Keratinocyte (primary cell): ENCODE data around the gene LHFPL2. TPM values are rescaled to one million over a fixed set of nuclear protein-coding genes. Genes with fewer than 3 reads are reported as not detected.

Experiments
- DNase-seq: peaks from one replicate; pipeline ENCODE4 v3.0.0-alpha.2; 2011; ENCODE audit warnings: low read depth, missing footprints, low spot score
- FAIRE-seq: peaks from 2 replicates; lab custom pipeline; 2011; peaks lifted over from hg19 to GRCh38; lab: Jason Lieb, UNC
- H2AFZ ChIP-seq: 2 replicates; pipeline ENCODE4 v1.6.0; 2012; ENCODE audit warnings: low read length, control low read depth, inconsistent platforms; ENCODE audit not compliant: control insufficient read depth
- H3K27ac ChIP-seq: 2 replicates; pipeline ENCODE4 v1.5.1; 2011; ENCODE audit warnings: low read length; ENCODE audit not compliant: control insufficient read depth, insufficient read depth
- H3K27me3 ChIP-seq: 3 replicates; pipeline ENCODE4 v1.6.0; 2011; ENCODE audit warnings: low read length; ENCODE audit not compliant: control insufficient read depth, insufficient read depth; ENCODE audit errors: extremely low read depth
- H3K36me3 ChIP-seq, 2 experiments: 2 replicates in 1 of 2; 3 replicates in 1 of 2; pipeline ENCODE4 v1.5.1; 2011; ENCODE audit warnings: low read length in 2 of 2, mild to moderate bottlenecking in 1 of 2; ENCODE audit not compliant: control insufficient read depth in 2 of 2, insufficient read depth in 2 of 2; ENCODE audit errors: extremely low read depth in 1 of 2
- H3K4me1 ChIP-seq: 3 replicates; pipeline ENCODE4 v1.5.1; 2011; ENCODE audit warnings: low read length; ENCODE audit not compliant: control insufficient read depth, insufficient read depth; ENCODE audit errors: extremely low read depth
- H3K4me2 ChIP-seq: 3 replicates; pipeline ENCODE4 v1.6.0; 2011; ENCODE audit warnings: low read depth, low read length; ENCODE audit not compliant: control insufficient read depth, insufficient read depth; ENCODE audit errors: extremely low read depth
- H3K4me3 ChIP-seq, 3 experiments: fragments of 200-600 bp in 1 of 3; sonication (generic) in 1 of 3; 2 replicates in 2 of 3; 3 replicates in 1 of 3; pipeline ENCODE4 v1.5.1; 2011 to 2016; ENCODE audit warnings: low read length in 3 of 3, mild to moderate bottlenecking in 3 of 3, control low read depth in 2 of 3, inconsistent platforms in 1 of 3, low read depth in 1 of 3, mixed read lengths in 1 of 3, mixed run types in 1 of 3, moderate library complexity in 1 of 3; ENCODE audit not compliant: control insufficient read depth in 2 of 3, insufficient read depth in 2 of 3; ENCODE audit errors: extremely low read depth in 1 of 3
- H3K79me2 ChIP-seq: 2 replicates; pipeline ENCODE4 v1.6.0; 2012; ENCODE audit warnings: low read length; ENCODE audit not compliant: control insufficient read depth, insufficient read depth
- H3K9ac ChIP-seq: 3 replicates; pipeline ENCODE4 v1.6.0; 2011; ENCODE audit warnings: low read length; ENCODE audit not compliant: control insufficient read depth, insufficient read depth; ENCODE audit errors: extremely low read depth
- H3K9me1 ChIP-seq: 3 replicates; pipeline ENCODE4 v1.6.0; 2011; ENCODE audit warnings: low read length; ENCODE audit not compliant: control insufficient read depth, insufficient read depth; ENCODE audit errors: extremely low read depth
- H3K9me3 ChIP-seq: 2 replicates; pipeline ENCODE4 v1.5.1; 2012; ENCODE audit warnings: low read depth, low read length; ENCODE audit not compliant: control insufficient read depth
- H4K20me1 ChIP-seq: 3 replicates; pipeline ENCODE4 v1.6.0; 2011; ENCODE audit warnings: low read length; ENCODE audit not compliant: control insufficient read depth, insufficient read depth; ENCODE audit errors: extremely low read depth
- EZH2 ChIP-seq: IDR thresholded peaks from one replicate; pipeline ENCODE4 v1.6.1; 2012; ENCODE audit warnings: inconsistent platforms, mild to moderate bottlenecking, low read length, moderate library complexity
- dilution Hi-C: fragments of 300-500 bp; cut with MboI; formaldehyde crosslinking; loops from one replicate; pipeline ENCODE4 v1.7.0; 2020; ENCODE audit warnings: low sequenced_read_pairs; ENCODE audit not compliant: extremely low pct_ligation_motif_present
- polyA plus RNA-seq, 5 experiments: library from polyadenylated mRNA; depleted of rRNA in 3 of 5; stranded (reverse) in 3 of 5; stranded (forward) in 1 of 5; unstranded in 1 of 5; fragments of >200 nt; gene quantifications; 1 replicate in 1 of 5; 2 replicates in 3 of 5; 3 replicates in 1 of 5; pipeline versions ENCODE4 v1.2.1 to v1.2.3, GENCODE V29; 2011 to 2012; ENCODE audit warnings: missing spikeins in 2 of 5, low read depth in 1 of 5, low replicate concordance in 1 of 5
- TF ChIP-seq, protein P1 (sequence below), 3 experiments: IDR thresholded peaks in 1 of 3; conservative IDR thresholded peaks in 1 of 3; optimal IDR thresholded peaks in 1 of 3; 2 replicates in 2 of 3; 3 replicates in 1 of 3; pipeline versions ENCODE3 to v1.5.1; 2011; ENCODE audit warnings: low read length in 3 of 3, mild to moderate bottlenecking in 3 of 3, moderate library complexity in 2 of 3, control low read depth in 1 of 3, inconsistent platforms in 1 of 3; ENCODE audit not compliant: insufficient read depth in 2 of 3; ENCODE audit errors: extremely low read depth in 1 of 3

Gene LHFPL2
- polyA plus RNA-seq, 1 donor (not counting 4 experiments of a cell fraction or from before 2014, with no cell fraction given) = 11.4 TPM

DNA sequence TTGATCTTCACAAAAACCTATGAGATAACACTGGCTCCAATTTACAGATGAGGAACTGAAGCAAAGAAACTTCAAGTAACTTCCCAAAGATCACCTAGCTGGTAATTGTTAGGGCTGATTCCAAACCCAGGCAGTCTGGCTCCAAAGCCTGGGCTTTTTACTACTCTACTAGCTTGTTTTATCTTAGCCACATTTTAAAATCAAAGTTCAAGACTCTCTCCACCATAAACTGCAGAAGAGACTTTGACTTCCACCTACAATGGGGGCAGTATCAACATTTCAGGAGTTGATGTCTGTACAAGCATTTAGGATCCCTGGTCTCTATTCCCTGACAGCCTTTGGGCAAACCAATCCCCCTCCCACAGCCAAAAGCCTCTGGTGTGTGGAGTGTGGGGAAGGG is 33.8 kb downstream of the LHFPL2 start:
- no peak overlapping the region for H2AFZ ChIP-seq
- dilution Hi-C loops = no loop called here
- H3K79me2 ChIP-seq = peaks cover 3% of the 10 kb centered on the region
- H3K9me3 ChIP-seq = no peaks in the 10 kb centered on the region
- no peak overlapping the region for H3K4me3 ChIP-seq
- H3K27ac ChIP-seq = no peak overlapping the region
- H3K4me2 ChIP-seq = no peak overlapping the region
- H4K20me1 ChIP-seq = peaks cover 4% of the 10 kb centered on the region
- no peak overlapping the region for H3K9ac ChIP-seq
- H3K4me1 ChIP-seq = peaks cover 9% of the 10 kb centered on the region
- TF ChIP-seq, protein P1, sequence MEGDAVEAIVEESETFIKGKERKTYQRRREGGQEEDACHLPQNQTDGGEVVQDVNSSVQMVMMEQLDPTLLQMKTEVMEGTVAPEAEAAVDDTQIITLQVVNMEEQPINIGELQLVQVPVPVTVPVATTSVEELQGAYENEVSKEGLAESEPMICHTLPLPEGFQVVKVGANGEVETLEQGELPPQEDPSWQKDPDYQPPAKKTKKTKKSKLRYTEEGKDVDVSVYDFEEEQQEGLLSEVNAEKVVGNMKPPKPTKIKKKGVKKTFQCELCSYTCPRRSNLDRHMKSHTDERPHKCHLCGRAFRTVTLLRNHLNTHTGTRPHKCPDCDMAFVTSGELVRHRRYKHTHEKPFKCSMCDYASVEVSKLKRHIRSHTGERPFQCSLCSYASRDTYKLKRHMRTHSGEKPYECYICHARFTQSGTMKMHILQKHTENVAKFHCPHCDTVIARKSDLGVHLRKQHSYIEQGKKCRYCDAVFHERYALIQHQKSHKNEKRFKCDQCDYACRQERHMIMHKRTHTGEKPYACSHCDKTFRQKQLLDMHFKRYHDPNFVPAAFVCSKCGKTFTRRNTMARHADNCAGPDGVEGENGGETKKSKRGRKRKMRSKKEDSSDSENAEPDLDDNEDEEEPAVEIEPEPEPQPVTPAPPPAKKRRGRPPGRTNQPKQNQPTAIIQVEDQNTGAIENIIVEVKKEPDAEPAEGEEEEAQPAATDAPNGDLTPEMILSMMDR (optimal IDR thresholded peaks at IDR 0.05 in 1 of 3, IDR thresholded peaks at IDR 0.05 in 1 of 3, conservative IDR thresholded peaks at IDR 0.05 in 1 of 3; ENCODE audit: extremely low read depth in 1 of 3, insufficient read depth in 2 of 3, low read length in 3 of 3) = no peak
- TF ChIP-seq EZH2 = no peak
- H3K9me1 ChIP-seq = peaks cover 3% of the 10 kb centered on the region
- DNase-seq (no peak), FAIRE-seq (no peak)
- H3K36me3 ChIP-seq = peaks cover 8 to 17% of the 10 kb centered on the region in 2 experiments
- H3K27me3 ChIP-seq = no peaks in the 10 kb centered on the region

DNA sequence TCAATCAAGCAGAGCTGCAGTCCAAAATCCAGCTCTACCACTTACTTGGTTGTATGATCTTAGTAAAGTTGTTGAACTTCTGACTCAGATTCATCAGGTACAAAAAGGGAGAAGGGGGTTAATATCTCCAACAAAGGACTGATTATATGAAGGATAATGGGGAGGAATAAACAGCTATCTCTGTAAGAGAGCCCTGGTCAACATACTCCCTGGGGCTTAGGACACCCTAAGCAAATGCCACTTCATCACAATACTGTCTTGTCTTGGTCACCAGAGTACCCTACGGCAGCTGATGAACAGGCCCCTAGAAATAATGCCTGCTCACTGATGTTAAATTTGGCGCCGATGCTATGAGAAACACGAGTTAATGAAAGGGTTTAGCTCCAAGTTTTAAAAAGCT is 34.8 kb downstream of the LHFPL2 start:
- Histone ChIP-seq H3K79me2 (peaks cover 3% of the 10 kb centered on the region), H3K4me2 (no peak overlapping the region), H2AFZ (no peak overlapping the region), H3K9ac (no peak overlapping the region), H3K4me3 (no peak overlapping the region), H3K27ac (no peak overlapping the region), H3K27me3 (no peaks in the 10 kb centered on the region), H3K4me1 (peaks cover 9% of the 10 kb centered on the region), H3K9me3 (no peaks in the 10 kb centered on the region), H3K36me3 (peaks cover 8 to 17% of the 10 kb centered on the region in 2 experiments), H4K20me1 (peaks cover 4% of the 10 kb centered on the region), H3K9me1 (peaks cover 3% of the 10 kb centered on the region)
- TF ChIP-seq EZH2 = no peak
- TF ChIP-seq, protein P1 (optimal IDR thresholded peaks at IDR 0.05 in 1 of 3, IDR thresholded peaks at IDR 0.05 in 1 of 3, conservative IDR thresholded peaks at IDR 0.05 in 1 of 3; ENCODE audit: extremely low read depth in 1 of 3, insufficient read depth in 2 of 3, low read length in 3 of 3) = no peak
- dilution Hi-C loops = no loop called here
- FAIRE-seq (no peak), DNase-seq (no peak)
